ENCODE data around the gene ATAD1.

GRCh38 chr10:87816163-87816897, 1.7 kb downstream of the ATAD1 start:
- TF ChIP-seq ESRRA (CRISPR knock-in tag; IDR thresholded peaks at IDR 0.05; ENCODE audit: borderline replicate concordance) (no peak), ZBTB21 (CRISPR knock-in tag; IDR thresholded peaks at IDR 0.05; ENCODE audit: borderline replicate concordance) (no peak), CTCF (IDR thresholded peaks at IDR 0.05) (no peak), JAZF1 (CRISPR knock-in tag; IDR thresholded peaks at IDR 0.05) (no peak), ZNF121 (CRISPR knock-in tag; IDR thresholded peaks at IDR 0.05) (no peak), ZNF232 (CRISPR knock-in tag; IDR thresholded peaks at IDR 0.05) (no peak), USF2 (CRISPR knock-in tag; IDR thresholded peaks at IDR 0.05) (no peak), ZMAT4 (CRISPR knock-in tag; IDR thresholded peaks at IDR 0.05) (no peak), KAT7 (CRISPR knock-in tag; IDR thresholded peaks at IDR 0.05; ENCODE audit: borderline replicate concordance) (no peak), MLX (CRISPR knock-in tag; IDR thresholded peaks at IDR 0.05) (no peak), FOXK1 (CRISPR knock-in tag; IDR thresholded peaks at IDR 0.05) (no peak), SP1 (CRISPR knock-in tag; conservative IDR thresholded peaks at IDR 0.05) (no peak), ATF6 (CRISPR knock-in tag; IDR thresholded peaks at IDR 0.05) (no peak), PREB (CRISPR knock-in tag; IDR thresholded peaks at IDR 0.05; ENCODE audit: borderline replicate concordance) (no peak)

Measured in WTC11 (cell line).